GM12801 (cell line): ENCODE data around the gene CTNNBL1.

ENCODE experiments used
- CTCF ChIP-seq: IDR thresholded peaks from one replicate; pipeline ENCODE4 v1.5.1; 2011; ENCODE audit warnings: control low read depth; ENCODE audit not compliant: insufficient read length; ENCODE audit errors: extremely low read depth

Gene CTNNBL1

GRCh38 chr20:37670351-37670791 is 23.5 kb upstream of the CTNNBL1 start:
- no peak for TF ChIP-seq CTCF

GRCh38 chr20:37672143-37672542 is 21.7 kb upstream of the CTNNBL1 start:
- TF ChIP-seq CTCF: no peak

GRCh38 chr20:37673444-37673843 is 20.4 kb upstream of the CTNNBL1 start:
- TF ChIP-seq CTCF: no peak

GRCh38 chr20:37676440-37676839 is 17.4 kb upstream of the CTNNBL1 start:
- no peak for TF ChIP-seq CTCF

- TF ChIP-seq CTCF: no peak
Measured at GRCh38 chr20:37677969-37678861, 15.6 kb upstream of the CTNNBL1 start.

- no peak for TF ChIP-seq CTCF
Measured at GRCh38 chr20:37680420-37680819, 13.4 kb upstream of the CTNNBL1 start.

- TF ChIP-seq CTCF: no peak
Measured at GRCh38 chr20:37681384-37682112, 12.3 kb upstream of the CTNNBL1 start.
